Measurements from ENCODE around the gene EIF3D. TPM values are rescaled to one million over a fixed set of nuclear protein-coding genes. Genes with fewer than 3 reads are reported as not detected.
A peak's percentile ranks its signal among the peaks of the same experiment; 100 is the strongest.

Gene EIF3D
- 393 and 412 TPM in 2 replicates for total RNA-seq

DNA sequence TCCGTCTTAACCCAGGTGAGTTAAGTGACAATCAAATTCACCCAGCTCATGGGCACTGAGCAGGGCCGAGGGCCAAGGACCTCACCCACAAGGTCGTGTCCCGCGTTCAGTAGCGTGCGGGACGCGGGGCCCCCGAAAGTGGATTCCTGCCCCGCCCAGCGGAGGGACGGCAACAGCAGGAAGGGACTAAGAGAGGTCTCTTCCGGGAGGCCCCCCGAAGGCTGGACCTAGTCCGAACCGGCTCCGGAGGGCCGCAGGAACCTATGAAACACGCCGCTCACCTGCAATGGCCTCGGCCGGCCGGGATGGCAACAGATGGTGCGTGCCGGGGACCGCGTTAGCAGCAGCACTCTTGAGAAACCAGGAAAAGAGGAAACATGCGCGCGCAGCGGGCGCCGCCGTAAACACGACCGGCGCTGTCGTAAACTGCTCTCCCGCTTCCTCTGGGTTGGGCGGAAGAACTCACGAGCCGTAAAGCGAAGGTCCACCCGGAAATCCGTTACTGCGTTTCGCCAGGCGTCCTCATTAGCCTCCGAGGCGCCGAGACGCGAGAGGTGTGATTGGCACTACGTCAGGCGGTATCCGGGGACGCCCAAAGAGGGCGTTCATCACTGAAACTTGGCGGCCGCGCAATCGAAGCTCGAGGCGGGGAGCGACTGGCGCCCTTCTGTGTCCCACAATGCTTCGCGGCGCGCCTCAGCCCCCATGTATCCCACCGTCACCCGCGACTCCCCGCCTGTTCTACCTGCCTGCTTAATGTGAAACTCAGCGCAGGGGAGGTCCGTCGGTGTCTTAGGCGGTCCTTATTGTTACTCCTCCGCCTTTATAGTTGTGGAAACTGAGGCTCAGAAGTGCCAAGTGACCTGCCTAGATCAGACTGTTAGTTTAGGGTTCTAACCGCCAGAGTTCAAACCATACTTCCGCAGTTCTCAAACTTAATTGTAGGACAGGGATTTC is at the start of gene EIF3D:
Gene EIF3D (minus strand): TSS at position 372 of the 957 bp plus-strand sequence. CDS start 3,045 bp downstream, outside the sequence.
- H3K4me2 ChIP-seq (ENCODE audit: insufficient read depth, low read length), result peak within 1 kb of the TSS; percentile 92
- peak within 1 kb of the TSS; percentile 93 for H3K4me3 ChIP-seq (ENCODE audit: insufficient read depth, low read length)
- no peaks in the 10 kb centered on the region for H3K27me3 ChIP-seq (ENCODE audit: insufficient read depth, low read length)
- H3K9me3 ChIP-seq (ENCODE audit: low read depth, low read length), result no peaks in the 10 kb centered on the region
- peak within 1 kb of the TSS; percentile 98 for H2AFZ ChIP-seq (ENCODE audit: low read length)
- peak within 1 kb of the TSS; percentile 81 for H3K27ac ChIP-seq (ENCODE audit: low read depth, low read length)
- DNase-seq (ENCODE audit: insufficient read length, low spot score, missing footprints), result peak; percentile 94
- peaks cover 31% of the 10 kb centered on the region for H3K36me3 ChIP-seq (ENCODE audit: insufficient read depth, low read length)
- peaks cover 16% of the 10 kb centered on the region for H3K4me1 ChIP-seq (ENCODE audit: insufficient read depth, low read length)
- H3K79me2 ChIP-seq (ENCODE audit: insufficient read depth, low read length), result peaks cover 41% of the 10 kb centered on the region
- peaks cover 23% of the 10 kb centered on the region for H4K20me1 ChIP-seq (ENCODE audit: insufficient read depth, low read length)
- no peak for TF ChIP-seq CTCF (IDR thresholded peaks at IDR 0.05; ENCODE audit: extremely low read depth, low read depth, low read length)

GRCh38 chr22:36578619-36579018 is 49.7 kb upstream of the EIF3D start:
- no peaks in the 10 kb centered on the region for H3K36me3 ChIP-seq (ENCODE audit: insufficient read depth, low read length)
- DNase-seq (ENCODE audit: insufficient read length, low spot score, missing footprints), result peak; percentile 41
- peaks cover 41% of the 10 kb centered on the region for H3K27me3 ChIP-seq (ENCODE audit: insufficient read depth, low read length)
- H3K27ac ChIP-seq (ENCODE audit: low read depth, low read length), result no peak overlapping the region
- no peak overlapping the region for H3K4me3 ChIP-seq (ENCODE audit: insufficient read depth, low read length)
- no peaks in the 10 kb centered on the region for H3K79me2 ChIP-seq (ENCODE audit: insufficient read depth, low read length)
- H3K4me1 ChIP-seq (ENCODE audit: insufficient read depth, low read length), result peaks cover 5% of the 10 kb centered on the region
- peak overlapping the region; percentile 29 for H3K4me2 ChIP-seq (ENCODE audit: insufficient read depth, low read length)
- H4K20me1 ChIP-seq (ENCODE audit: insufficient read depth, low read length), result peaks cover 2% of the 10 kb centered on the region
- H2AFZ ChIP-seq (ENCODE audit: low read length), result no peak overlapping the region
- TF ChIP-seq CTCF (IDR thresholded peaks at IDR 0.05; ENCODE audit: extremely low read depth, low read depth, low read length), result no peak
- H3K9me3 ChIP-seq (ENCODE audit: low read depth, low read length), result no peaks in the 10 kb centered on the region

GRCh38 chr22:36577019-36577418 is 48.1 kb upstream of the EIF3D start:
- Histone ChIP-seq H2AFZ (ENCODE audit: low read length) (no peak overlapping the region), H3K79me2 (ENCODE audit: insufficient read depth, low read length) (no peaks in the 10 kb centered on the region), H3K4me3 (ENCODE audit: insufficient read depth, low read length) (no peak overlapping the region), H3K9me3 (ENCODE audit: low read depth, low read length) (no peaks in the 10 kb centered on the region), H3K27me3 (ENCODE audit: insufficient read depth, low read length) (peaks cover 31% of the 10 kb centered on the region), H4K20me1 (ENCODE audit: insufficient read depth, low read length) (peaks cover 2% of the 10 kb centered on the region), H3K36me3 (ENCODE audit: insufficient read depth, low read length) (no peaks in the 10 kb centered on the region), H3K4me2 (ENCODE audit: insufficient read depth, low read length) (peak overlapping the region; percentile 37), H3K27ac (ENCODE audit: low read depth, low read length) (no peak overlapping the region), H3K4me1 (ENCODE audit: insufficient read depth, low read length) (peaks cover 5% of the 10 kb centered on the region)
- DNase-seq (ENCODE audit: insufficient read length, low spot score, missing footprints), result peak; percentile 94
- TF ChIP-seq CTCF (IDR thresholded peaks at IDR 0.05; ENCODE audit: extremely low read depth, low read depth, low read length), result no peak

DNA sequence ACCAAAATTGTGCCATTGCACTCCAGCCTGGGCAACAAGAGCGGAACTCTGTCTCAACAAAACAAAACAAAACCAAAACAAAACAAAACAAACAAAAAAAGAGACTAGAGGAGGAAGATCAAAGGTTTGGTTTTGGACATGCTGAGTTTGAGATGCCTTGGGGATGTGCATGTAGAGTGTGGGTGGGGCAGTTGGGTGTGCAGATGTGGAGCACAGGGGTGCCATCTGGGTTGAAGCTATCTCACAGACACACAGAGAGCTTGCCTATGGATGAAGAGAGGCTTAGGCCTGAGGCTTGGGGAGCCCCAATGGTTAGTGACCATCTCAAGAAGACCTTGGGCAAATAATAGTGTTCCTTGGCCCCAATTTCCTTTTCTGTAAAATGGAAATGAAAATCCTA is 45.8 kb upstream of the EIF3D start:
- Histone ChIP-seq H3K4me3 (ENCODE audit: insufficient read depth, low read length) (no peak overlapping the region), H3K4me1 (ENCODE audit: insufficient read depth, low read length) (peaks cover 5% of the 10 kb centered on the region), H3K79me2 (ENCODE audit: insufficient read depth, low read length) (no peaks in the 10 kb centered on the region), H3K27me3 (ENCODE audit: insufficient read depth, low read length) (peaks cover 11% of the 10 kb centered on the region), H3K9me3 (ENCODE audit: low read depth, low read length) (no peaks in the 10 kb centered on the region), H4K20me1 (ENCODE audit: insufficient read depth, low read length) (peaks cover 2% of the 10 kb centered on the region), H2AFZ (ENCODE audit: low read length) (no peak overlapping the region), H3K4me2 (ENCODE audit: insufficient read depth, low read length) (no peak overlapping the region), H3K36me3 (ENCODE audit: insufficient read depth, low read length) (no peaks in the 10 kb centered on the region), H3K27ac (ENCODE audit: low read depth, low read length) (no peak overlapping the region)
- no peak for TF ChIP-seq CTCF (IDR thresholded peaks at IDR 0.05; ENCODE audit: extremely low read depth, low read depth, low read length)
- DNase-seq (ENCODE audit: insufficient read length, low spot score, missing footprints), result peak; percentile 25

Measured in osteoblast (primary cell).